Measurements from ENCODE around the gene LRP1B.
"Not testable (repeated sequence)": the region's sequence is repeated elsewhere in the genome, so short reads cannot be mapped to it uniquely, and the experiment has no call there.

LRP1B gene

DNA sequence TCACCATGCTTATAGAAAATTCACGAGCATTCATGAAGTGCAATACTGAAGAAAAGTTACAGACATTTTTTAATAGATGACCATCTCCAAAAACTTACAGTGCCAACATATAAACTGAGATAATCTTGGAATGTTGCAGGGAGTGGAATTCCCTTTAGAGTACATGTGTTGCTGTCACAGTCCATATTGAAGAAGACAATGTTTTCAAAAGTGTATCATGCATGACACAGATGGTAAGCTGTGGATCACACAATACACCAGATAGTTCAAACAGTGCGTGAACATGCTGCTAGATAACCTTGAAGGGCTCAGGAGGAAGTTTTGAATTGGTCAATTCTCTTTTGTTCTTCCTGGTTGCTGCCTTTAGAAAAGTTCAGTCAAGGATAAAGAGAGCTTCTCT, 1706.3 kb downstream of the LRP1B start:
- no peak for DNase-seq (ENCODE audit: low spot score)

DNA sequence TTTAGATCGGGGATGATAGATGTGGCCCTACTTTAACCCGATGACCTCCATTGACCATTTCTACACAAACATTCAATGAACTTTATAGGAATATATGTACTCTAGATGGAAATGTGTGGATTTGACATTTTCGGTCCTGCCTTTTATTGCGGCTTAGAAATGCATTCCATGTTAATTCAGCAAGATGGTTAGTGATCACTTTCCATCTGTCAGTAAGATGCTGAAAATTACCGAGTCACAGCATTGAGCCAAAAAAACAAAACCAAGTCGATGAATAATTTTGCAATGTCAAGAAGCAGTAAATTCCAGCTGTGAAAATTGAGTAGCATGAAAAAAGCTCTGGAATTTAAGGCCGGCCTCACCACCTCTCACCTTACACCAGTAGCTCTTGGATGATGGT, 1708.1 kb downstream of the LRP1B start:
- DNase-seq (ENCODE audit: low spot score) = no peak

DNA sequence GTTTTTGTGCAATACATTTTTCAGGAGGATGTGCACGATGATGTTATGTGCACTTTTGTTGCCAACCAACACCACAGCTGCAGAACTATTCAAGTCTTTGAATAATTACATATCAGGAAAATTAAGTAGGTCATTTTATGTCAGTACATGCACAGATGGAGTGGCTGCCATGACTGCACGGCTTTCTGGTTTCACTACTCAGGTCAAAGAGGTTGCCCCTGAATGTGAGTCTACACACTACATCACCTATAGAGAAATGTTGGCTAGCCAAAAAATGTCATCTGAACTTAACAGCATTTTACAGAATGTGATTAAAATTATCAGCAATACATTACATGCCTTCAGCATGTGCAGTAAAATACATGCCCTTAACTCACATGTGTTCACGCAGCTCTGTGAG, 1713.3 kb downstream of the LRP1B start:
- no peak for DNase-seq (ENCODE audit: low spot score)

DNA sequence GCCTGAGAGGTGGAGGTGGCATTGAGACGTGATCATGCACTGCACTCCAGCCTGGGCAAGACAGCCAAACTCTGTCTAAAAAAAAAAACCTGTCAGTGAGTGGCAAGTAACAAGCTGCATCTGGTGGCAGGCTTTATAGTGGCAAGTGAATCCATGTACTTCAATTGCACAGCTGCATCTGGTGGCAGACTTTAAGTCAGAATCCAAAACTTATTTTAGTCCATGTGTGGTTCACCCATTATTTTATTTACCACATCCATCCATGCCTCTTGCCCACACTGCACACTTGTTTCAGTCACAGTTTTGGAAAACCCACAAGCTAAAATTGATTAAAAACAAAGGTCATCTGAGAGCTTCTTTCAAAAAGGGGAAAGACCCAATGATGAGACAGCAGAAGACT, 1714.2 kb downstream of the LRP1B start:
- DNase-seq (ENCODE audit: low spot score) = no peak

DNA sequence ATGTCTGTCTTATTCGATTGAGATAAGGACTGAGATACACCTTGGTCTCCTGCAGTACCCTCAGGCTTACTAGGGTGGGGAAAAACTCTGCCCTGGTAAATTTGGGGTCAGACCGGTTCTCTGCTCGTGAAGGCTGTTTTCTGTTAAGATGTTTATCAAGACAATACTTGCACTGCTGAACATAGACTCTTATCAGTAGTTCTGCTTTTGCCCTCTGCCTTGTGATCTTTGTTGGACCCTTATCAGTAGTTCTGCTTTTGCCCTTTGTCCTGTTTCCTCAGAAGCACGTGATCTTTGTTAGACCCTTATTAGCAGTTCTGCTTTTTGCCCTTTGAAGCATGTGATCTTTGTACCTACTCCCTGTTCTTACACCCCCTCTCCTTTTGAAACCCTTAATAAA, 1715.8 kb downstream of the LRP1B start:
- not testable (repeated sequence) for DNase-seq (ENCODE audit: low spot score)

DNA sequence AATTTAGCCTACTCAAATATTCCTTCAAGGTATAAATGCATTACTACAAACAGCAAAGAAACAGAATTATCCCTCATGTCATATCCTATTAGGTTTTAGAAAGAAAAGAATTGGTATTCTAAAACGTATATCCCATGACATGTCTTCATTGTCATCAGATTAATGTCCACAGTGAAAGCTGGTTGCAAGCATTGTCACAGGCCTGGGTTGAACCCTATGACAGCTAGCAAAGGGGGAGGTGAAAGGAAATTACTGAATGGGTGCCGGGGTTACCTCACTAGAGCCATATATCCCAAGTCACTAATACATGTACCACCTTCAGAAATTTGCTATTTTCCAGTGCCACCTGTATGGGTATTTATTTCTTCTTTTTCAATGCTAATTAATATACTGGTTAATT, 1720.1 kb downstream of the LRP1B start:
- no peak for DNase-seq (ENCODE audit: low spot score)

DNA sequence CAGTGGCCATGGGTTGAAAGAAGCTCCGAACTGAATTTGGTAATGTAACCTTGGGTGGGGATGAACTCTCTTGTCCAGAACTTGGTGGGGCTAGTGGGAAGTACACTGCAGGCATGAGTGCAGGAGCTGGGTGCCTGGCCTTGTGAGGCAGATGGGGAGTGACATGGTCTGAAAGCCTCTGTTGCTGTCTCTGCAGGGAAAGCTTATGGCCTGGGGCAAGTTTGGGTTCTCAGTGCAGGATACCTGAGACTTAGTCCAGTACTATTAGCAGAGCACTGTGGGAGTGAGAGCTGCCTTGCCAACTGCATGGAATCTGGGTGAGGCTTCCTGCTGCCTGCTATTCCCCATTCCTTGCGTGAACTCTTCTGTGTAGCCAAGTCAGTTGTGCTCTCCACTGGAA, 1729.8 kb downstream of the LRP1B start:
- no peak for DNase-seq (ENCODE audit: low spot score)

DNA sequence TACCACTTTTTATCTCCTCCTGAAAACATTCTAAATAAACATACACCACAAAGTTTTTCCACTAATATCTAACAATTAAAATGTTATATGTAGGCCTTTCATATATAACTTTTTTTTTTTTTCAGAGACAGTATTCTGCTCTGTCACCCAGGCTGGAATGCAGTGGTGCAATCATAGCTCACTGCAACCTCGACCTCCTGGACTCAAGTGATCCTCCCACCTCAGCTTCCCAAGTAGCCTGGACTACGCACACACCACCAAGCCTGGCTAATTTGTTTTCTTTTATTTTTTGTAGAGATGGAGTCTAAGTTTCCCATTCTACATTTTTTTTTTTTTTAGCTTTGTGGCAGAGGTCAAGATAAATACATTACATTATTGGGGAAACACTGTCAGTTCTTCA, 1738.0 kb downstream of the LRP1B start:
- DNase-seq (ENCODE audit: low spot score) = no peak

DNA sequence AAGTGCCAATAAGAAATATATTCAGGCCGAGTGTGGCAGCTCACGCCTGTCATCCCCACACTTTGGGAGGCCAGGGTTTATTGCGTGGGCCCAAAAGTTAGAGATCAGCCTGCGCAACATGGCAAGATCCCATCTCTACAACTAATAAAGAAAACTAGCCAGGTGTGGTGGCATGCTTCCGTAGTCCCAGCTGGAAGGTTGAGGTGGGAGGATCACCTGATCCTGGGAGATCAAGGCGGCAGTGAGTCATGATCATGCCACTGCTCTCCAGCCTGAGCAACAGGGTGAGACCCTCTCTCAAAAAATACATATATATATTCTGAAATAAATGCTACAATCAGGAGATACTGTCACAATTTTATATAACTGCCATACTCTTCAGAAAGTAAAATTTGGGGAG, 1745.9 kb downstream of the LRP1B start:
- no peak for DNase-seq (ENCODE audit: low spot score)

DNA sequence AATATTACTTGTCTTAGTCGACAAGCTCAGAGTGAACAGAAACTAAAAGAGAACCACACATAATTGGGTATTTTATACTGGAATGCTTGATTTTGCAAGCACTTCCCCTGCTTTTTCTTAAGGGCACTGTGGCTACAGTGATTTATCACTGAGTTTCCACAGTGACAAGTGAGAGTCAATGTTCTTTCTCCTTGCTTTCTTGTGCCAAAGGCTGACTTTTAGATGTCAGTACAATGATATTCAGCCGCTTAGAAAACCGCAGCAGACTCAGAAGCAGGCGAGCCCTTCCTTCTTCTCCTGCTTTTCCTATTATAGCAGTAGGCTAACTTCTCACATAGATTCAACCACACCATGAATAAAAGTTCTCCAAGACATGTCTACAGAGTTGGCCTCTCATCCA, 1747.0 kb downstream of the LRP1B start:
- no peak for DNase-seq (ENCODE audit: low spot score)

DNA sequence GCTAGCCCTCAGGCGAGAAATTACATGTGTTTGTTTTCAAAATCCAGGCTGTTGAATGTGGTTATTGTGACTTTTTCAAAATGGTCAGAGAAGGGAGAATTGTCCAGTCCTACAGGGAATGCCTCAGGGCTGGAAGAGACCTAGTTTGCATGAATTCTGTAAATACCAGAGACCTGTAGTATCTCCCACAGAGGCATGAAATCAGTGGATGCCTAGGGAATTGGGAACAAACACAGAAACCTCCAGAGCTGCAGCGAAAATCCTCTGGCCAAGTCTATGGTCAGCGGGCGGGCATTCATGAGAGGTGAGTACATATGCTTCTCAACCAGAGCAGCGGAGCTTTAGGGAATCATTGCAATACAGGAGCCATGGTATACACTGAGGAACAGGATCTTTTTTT, 1754.1 kb downstream of the LRP1B start:
- DNase-seq (ENCODE audit: low spot score) = no peak

DNA sequence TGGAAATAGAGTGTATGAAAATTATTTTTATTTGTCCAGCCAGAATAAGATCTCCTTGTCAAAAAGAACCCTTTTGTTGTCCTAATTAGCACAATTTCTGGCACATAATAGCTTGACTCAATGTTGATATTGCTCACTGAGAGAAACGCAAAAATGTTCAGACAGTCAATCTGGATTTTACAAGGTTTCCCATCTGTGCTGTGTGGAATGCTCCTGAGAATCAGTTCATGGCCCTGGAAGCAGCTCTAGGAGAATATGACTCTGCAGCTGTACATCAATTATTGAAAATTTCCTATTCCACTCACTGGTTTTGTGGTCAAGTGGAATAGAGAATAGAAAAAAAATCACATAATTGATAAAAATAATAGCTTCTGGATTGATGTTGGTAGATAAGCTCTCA, 1767.7 kb downstream of the LRP1B start:
- no peak for DNase-seq (ENCODE audit: low spot score)

DNA sequence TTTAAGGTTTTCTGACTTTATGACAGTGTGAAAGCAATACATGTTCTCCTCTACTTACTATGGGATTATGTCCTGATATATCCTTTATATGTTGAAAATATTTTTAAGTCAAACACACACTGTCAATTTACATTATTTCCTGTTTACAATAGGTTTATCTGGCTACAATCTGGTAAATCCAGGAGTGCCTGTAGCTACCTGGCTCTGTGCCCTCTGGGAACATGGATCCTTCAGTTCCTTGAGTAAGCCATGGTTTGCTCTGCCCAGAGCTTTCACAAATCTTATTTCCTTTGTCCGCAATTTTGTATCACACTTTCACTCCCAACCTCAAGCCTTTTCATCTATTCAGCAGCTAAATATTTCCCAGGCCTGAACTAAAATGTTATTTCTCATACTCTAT, 1768.5 kb downstream of the LRP1B start:
- no peak for DNase-seq (ENCODE audit: low spot score)

DNA sequence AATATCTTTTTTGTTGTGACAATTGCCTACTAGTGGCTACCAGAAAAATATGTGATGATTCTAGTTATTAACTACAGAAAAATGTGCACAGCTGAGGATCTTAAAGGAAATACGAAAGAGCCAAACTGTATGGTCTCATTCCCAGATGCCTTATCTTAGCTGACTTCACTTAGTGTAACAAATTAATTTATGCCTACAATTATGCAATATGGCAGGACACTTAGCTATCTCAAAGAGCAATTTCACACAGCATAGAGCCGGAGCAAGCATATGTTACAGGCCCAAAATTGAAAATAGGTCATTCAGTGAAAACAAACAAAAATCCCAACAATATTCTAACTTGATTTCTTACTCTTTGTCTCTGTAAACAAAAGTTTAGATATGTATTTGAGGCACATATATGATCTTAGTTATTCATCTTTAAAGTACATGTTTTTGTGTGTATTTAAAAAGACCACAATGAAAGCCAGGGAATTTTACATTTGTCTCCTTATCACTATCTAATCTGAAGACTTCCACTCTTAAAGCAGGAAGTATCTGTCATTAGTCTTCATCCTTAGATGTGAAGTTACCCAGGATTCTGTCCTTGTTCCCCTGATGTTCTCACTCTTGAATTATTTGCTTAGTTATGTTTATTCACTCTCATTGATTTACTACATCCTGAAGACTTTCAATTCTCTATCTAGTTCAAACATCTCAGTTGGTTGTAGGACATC, 1771.6 kb downstream of the LRP1B start:
- no peak for DNase-seq (ENCODE audit: low spot score)

DNA sequence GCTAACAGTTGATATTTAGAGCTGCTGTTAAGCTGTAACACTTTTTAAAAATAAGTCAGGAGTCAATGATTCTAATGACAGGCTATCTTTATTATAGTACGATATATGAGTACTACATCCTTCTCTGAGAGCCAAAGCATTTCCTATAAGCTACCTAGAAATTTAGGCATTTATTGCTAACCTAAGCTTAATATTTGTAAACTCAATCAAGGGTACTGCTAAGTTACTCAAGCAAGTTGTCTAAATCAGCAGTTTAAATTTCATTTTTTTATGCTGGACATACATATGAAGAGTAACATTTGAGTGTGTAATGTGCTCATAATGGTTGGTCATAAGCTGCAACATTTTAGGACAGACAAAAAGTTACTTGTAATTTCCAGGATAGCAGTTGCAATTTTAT, 1774.1 kb downstream of the LRP1B start:
- DNase-seq (ENCODE audit: low spot score) = no peak

DNA sequence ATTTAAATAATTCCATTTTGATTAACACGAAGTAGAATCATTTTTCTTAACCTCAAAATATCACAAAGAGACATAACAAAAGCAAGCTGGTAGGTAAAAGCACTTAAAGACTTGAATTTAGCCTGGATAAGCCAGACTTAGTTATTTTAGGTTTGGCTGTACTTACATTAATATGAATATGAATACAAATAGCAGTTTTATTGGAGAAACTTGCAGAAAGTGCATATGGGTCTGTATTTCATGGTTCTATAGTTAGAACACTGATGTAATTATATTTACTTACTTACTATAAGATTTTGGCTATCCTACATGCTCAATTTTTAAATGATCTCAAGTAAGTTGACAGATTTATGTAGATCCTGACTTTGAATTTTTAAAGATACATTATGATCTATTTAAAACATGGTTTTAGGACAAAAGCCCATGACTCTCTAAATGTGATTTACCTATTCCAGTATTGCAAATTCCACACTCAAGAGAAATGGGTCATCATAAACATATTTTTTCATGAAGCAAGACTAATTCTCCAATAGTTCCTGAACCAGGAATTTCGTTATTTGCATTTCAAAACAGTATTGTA, 1775.2 kb downstream of the LRP1B start:
- DNase-seq (ENCODE audit: low spot score) = no peak

DNA sequence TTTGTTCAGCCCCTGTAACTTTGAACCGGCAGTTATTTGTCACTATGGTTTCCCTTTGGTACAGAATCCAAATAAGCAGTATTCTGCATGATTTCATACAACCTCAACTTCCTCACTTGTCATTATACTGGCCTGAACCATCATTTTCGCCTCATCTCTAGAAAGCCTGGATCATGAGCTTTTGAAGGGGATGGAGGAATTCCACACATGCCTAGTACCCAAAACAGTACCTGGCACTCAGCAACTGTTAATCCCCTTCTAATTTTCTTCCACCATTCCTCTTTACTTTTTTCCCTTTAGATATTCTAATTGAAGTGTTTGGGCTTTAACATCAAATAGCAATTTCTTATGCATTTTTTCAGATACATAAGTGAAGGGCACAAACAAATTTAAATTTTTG, 1776.3 kb downstream of the LRP1B start:
- no peak for DNase-seq (ENCODE audit: low spot score)

DNA sequence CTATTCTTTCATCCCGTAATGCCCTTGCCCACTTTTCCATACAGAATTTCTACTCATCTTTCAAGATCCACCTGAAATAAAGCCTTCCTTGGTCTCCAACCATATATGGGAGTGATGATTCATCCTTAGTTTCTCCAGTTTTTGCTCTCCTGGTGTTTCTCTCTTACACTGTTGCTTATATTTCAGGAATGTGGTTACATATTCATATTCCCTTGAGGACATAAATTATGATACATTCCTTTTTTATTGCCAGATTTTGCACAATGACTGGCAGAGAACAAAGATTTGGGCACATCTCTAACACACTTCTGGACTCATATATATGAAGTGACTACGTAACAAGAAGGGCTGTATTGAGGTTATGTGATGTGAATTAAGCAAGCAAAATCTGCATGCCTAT, 1777.3 kb downstream of the LRP1B start:
- DNase-seq (ENCODE audit: low spot score) = no peak

DNA sequence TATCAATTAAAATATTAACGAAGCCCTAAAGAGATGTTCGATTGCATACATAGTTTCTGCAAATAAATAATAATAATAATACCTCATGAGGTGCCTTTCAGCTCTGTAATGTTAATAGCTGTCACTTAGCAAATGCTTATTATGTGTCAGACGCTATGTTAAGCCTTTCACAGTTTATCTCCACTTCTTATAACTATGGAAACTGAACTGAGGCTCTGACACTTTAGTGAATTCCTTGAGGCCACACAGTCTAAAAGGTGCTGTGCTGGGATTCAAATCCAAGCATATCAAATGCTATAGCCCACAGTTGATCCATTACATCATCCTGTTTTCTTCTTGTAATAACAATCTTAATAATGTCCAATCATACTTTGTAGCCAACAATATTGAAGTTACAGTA, 1779.1 kb downstream of the LRP1B start:
- no peak for DNase-seq (ENCODE audit: low spot score)

DNA sequence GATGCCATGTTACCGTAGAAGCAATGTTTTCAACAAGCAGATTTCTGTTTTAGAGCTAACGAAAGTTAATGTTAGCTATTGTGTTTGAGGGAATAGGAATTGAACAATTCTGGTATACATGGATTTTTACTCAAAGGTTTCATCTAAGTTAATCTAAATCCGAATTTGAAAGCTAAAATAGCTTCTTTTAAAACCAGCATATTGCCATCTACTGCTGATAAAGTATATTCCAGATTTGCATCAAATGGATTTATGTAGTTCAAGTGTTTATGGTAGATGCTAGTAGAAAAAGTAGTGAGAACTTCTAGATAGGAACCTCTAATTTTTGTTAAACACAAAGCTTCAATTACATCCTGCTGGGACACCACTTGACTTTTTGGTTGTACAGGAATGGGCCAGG, 1781.1 kb downstream of the LRP1B start:
- DNase-seq (ENCODE audit: low spot score) = no peak

DNA sequence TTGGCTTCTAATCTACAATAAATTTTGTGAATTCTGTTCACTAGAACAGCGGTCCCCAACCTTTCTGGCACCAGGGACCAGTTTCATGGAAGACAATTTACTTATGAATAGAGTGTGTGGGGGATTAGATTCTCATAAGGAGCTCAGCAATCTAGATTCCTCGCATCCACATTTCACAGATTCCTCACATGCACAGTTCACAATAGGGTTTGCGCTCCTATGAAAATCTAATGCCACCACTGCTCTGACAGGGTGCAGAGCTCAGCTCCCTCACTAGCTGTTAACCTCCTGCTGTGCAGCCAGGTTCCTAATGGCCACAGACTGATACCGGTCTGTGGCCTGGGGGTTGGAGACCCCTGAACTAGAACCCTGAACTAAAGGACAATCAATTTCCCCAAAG, 1782.0 kb downstream of the LRP1B start:
- DNase-seq (ENCODE audit: low spot score) = no peak

DNA sequence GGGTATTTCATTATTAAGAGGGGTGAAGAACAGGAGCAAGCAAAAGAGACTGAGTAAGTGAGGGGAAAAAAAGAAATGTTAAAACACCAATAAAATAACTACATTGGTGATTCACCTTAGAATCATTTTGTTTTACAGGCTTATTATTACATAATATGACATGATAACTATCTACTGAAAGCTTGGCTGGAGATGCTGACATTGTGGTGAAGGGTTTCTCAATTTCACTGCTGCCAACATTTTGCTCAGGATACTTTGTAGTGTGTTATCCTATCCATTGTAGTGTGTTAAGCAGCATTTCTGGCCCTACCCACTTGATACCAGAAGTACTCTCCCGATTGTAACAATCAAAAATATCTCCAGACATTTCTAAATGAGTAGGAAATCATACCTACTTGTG, 1786.0 kb downstream of the LRP1B start:
- no peak for DNase-seq (ENCODE audit: low spot score)

DNA sequence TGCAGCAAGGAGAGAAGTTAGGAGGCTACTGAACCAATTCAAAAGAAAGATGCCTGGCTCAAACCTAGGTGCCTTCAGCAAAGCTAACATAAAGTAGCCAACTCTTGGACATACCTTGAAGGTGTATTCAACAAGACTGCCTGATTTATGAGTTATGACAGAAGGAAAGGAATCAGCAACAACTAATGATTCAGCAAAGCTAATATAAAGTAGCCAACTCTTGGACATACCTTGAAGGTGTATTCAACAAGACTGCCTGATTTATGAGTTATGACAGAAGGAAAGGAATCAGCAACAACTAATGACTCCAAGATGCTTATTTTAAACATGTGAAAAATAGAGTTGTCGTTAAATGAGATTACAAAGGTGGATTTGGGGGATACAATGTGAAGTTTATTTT, 1786.5 kb downstream of the LRP1B start:
- DNase-seq (ENCODE audit: low spot score) = not testable (repeated sequence)

DNA sequence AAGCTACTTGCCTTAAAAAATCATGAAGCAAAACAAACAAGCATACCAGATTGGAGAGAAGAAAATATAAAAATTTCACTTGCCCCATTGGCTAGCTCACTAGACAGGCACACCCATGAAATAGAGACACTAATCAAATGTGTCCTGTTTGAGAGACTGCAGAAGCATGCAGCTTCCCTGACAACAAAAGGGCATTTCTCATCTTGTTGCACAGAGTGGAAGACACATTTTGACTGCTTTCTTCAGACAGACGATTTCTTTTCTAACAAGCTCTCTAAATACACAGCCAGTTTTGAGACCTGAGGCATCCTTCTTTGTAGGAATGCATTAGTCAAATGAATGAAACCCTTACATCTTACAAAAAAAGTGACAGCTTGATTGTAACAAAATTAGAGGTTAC, 1792.0 kb downstream of the LRP1B start:
- DNase-seq (ENCODE audit: low spot score) = no peak

Measured in HuH-7.5 (cell line).